Thoracic aorta (tissue), 2 donors: ENCODE measurements around the gene MRPL48. TPM values are rescaled to one million over a fixed set of nuclear protein-coding genes. Genes with fewer than 3 reads are reported as not detected.
"Not testable (repeated sequence)": the region's sequence is repeated elsewhere in the genome, so short reads cannot be mapped to it uniquely, and the experiment has no call there.

ENCODE experiments used
- ATAC-seq: fragments of 150-250 bp; one replicate; pipeline ENCODE4 v1.8.0; 2017; ENCODE audit warnings: low read depth; ENCODE audit not compliant: insufficient number of reproducible peaks, low FRiP score
- DNase-seq: peaks from one replicate; pipeline ENCODE4 v3.0.0-alpha.2; 2020; ENCODE audit warnings: low spot score
- H3K27ac ChIP-seq, 2 donors: fragments of 200-600 bp; sonication (generic); 1 replicate in 1 of 2; 2 replicates in 1 of 2; pipeline ENCODE4 v1.5.1; 2016; ENCODE audit warnings: mild to moderate bottlenecking in 2 of 2, moderate library complexity in 2 of 2
- H3K27me3 ChIP-seq: fragments of 200-600 bp; sonication (generic); replicated peaks from 2 replicates; pipeline ENCODE4 v1.6.0; 2016; ENCODE audit warnings: mild to moderate bottlenecking; ENCODE audit not compliant: insufficient read depth
- H3K36me3 ChIP-seq: fragments of 200-600 bp; sonication (generic); one replicate; pipeline ENCODE4 v1.5.1; 2016
- H3K4me1 ChIP-seq, 2 donors: fragments of 200-600 bp; sonication (generic); 1 replicate in 1 of 2; 2 replicates in 1 of 2; pipeline versions ENCODE4 v1.5.1 to v1.6.0; 2016; ENCODE audit warnings: low read depth in 2 of 2, mild to moderate bottlenecking in 1 of 2; ENCODE audit not compliant: control insufficient read depth in 1 of 2
- H3K4me3 ChIP-seq: fragments of 200-600 bp; sonication (generic); 2 replicates; pipeline ENCODE4 v1.5.1; 2016; ENCODE audit warnings: mild to moderate bottlenecking
- H3K9me3 ChIP-seq: fragments of 200-600 bp; sonication (generic); 2 replicates; pipeline ENCODE4 v1.5.1; 2016
- total RNA-seq, 2 donors: library from RNA; depleted of rRNA; stranded (reverse); fragments of >200 nt; gene quantifications; one replicate each; pipeline versions ENCODE4 v1.1.0 to v1.2.3, GENCODE V29; 2016
- TF ChIP-seq, protein P1 (sequence below): fragments of 200-600 bp; sonication (generic); IDR thresholded peaks from one replicate; pipeline ENCODE4 v1.5.1; 2019; ENCODE audit warnings: antibody characterized with exemption

MRPL48 gene
- total RNA-seq, 2 donors from 2014 or later, result 3.8 to 18.6 TPM

DNA sequence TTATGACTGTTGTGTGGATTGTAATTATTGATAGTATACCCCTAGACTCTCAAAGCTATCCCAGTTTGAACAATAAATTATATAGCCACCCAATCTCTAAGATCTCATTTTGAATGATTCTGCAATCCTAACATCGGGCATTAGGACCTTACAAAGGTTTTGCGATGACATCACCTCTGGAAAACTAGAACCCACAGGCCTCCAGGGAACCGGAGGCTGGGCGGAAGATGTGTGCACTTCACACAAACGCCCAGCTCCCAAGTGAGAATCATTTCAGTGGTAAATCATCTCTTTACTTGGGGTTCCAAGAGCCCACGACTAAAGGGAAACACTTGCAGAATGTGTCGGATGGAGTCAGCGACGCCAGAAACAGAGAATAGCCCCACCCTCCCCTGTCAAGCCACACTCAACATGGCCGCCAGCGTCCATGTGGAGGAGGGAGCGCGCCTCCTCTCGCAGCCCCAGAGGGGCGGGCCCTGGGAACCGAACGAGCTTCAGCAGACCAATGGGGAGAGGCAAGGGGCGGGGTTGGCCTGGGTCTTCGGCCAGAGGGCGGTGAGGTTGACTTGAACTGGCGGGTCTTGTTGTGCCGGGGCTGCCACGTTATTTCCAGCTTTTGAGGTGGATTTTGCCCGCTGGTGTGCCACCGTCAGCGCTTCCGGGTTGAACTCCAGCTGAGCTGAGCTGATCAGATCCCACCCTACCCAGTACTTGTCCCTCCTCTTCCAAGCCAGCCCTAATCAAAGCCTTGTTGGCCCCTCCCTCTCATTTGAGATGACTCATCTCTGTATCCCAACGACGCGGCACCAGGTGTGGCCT, 8.4 kb upstream of the MRPL48 start:
- DNase-seq (peak; percentile 97), ATAC-seq (peak; percentile 99)
- Histone ChIP-seq H3K27ac (peak overlapping the region; percentile 85 to 93), H3K9me3 (no peaks in the 10 kb centered on the region), H3K4me3 (peak overlapping the region; percentile 81), H3K36me3 (no peaks in the 10 kb centered on the region), H3K27me3 (no peaks in the 10 kb centered on the region), H3K4me1 (peaks cover 0 to 4% of the 10 kb centered on the region in 2 donors)
- TF ChIP-seq, protein P1, sequence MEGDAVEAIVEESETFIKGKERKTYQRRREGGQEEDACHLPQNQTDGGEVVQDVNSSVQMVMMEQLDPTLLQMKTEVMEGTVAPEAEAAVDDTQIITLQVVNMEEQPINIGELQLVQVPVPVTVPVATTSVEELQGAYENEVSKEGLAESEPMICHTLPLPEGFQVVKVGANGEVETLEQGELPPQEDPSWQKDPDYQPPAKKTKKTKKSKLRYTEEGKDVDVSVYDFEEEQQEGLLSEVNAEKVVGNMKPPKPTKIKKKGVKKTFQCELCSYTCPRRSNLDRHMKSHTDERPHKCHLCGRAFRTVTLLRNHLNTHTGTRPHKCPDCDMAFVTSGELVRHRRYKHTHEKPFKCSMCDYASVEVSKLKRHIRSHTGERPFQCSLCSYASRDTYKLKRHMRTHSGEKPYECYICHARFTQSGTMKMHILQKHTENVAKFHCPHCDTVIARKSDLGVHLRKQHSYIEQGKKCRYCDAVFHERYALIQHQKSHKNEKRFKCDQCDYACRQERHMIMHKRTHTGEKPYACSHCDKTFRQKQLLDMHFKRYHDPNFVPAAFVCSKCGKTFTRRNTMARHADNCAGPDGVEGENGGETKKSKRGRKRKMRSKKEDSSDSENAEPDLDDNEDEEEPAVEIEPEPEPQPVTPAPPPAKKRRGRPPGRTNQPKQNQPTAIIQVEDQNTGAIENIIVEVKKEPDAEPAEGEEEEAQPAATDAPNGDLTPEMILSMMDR, result no peak

DNA sequence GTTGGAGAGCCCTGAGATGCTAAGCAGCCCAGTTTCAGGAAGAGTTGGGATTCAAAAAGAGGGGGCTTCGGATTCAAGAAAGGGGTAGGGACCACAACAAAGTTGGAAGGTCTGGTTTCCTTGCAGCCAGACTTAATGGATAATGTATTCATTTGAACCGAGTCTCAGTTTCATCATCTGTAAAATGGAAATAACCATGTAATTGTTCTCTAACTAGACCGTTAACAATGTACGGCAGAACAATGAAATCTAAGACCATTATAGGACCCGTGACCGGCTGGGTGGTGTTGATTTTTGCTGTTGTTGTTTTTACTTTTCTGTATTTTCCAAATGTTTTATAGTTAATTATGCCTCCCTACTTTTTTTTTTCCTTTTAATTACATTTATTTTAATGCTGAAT, 6.4 kb upstream of the MRPL48 start:
- TF ChIP-seq, protein P1, result no peak
- no peak overlapping the region for H3K4me3 ChIP-seq
- DNase-seq, result no peak
- no peaks in the 10 kb centered on the region for H3K36me3 ChIP-seq
- H3K4me1 ChIP-seq, result peaks cover 0 to 4% of the 10 kb centered on the region in 2 donors
- no peaks in the 10 kb centered on the region for H3K9me3 ChIP-seq
- H3K27ac ChIP-seq, result no peak overlapping the region
- ATAC-seq, result no peak
- no peaks in the 10 kb centered on the region for H3K27me3 ChIP-seq

DNA sequence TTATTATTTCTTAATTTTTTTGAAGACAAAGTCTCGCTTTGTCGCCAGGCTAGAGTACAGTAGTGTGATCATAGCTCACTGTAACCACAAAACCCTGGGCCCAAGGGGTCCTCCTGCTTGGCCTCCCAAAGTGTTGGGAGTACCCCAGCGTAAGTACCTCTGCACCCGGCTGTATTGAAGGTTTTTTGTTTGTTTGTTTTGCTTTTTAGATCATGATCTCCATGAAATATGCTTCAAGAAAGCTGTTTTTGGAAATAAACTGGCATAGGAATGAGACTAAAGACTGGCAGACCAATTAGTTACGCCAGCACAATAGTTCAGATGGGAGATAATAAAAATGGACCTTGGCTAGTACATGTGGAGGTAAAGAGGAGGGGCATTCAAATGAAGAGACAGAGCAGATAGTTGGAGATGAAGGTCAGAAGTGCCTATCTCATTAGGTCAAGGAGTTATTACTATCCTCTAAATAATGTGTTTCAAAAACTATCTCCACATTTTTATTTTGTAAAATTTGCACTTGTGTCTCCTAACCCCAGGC, 4.1 kb upstream of the MRPL48 start:
- H3K9me3 ChIP-seq, result no peaks in the 10 kb centered on the region
- H3K4me3 ChIP-seq, result no peak overlapping the region
- no peaks in the 10 kb centered on the region for H3K27me3 ChIP-seq
- ATAC-seq (no peak), DNase-seq (no peak)
- TF ChIP-seq, protein P1, result no peak
- H3K4me1 ChIP-seq, result peaks cover 8% of the 10 kb centered on the region in 2 donors
- H3K36me3 ChIP-seq, result no peaks in the 10 kb centered on the region
- H3K27ac ChIP-seq, result no peak overlapping the region

DNA sequence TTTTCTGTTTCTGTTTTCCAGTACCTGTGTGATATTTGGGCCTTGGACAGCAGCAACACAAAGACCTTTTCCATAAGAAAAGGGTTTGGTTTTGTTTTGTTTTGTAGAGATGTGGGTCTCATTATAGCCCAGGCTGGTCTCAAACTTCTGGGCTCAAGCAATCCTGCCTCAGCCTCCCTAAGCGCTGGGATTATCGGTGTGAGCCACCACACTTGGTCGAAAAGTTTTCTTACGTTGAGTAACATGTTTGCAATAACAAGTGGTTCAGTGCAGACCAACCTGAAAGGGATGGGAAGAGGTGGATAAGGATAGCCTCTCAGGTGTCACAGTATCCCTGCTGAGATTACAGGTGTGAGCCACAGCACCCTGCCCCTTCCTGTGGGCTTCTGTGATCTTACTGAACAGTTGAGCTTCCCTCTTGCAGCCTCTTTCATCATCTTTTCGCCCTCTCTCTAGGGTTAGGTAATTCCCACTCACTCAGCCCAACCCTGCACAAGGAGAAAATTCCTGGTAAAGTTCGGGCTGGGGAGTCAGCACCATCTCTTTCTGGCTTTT, 3.5 kb upstream of the MRPL48 start:
- H3K9me3 ChIP-seq, result no peaks in the 10 kb centered on the region
- ATAC-seq, result no peak
- peaks cover 8 to 13% of the 10 kb centered on the region in 2 donors for H3K4me1 ChIP-seq
- H3K27me3 ChIP-seq, result no peaks in the 10 kb centered on the region
- no peak overlapping the region for H3K27ac ChIP-seq
- TF ChIP-seq, protein P1, result no peak
- no peak for DNase-seq
- H3K4me3 ChIP-seq, result no peak overlapping the region
- H3K36me3 ChIP-seq, result no peaks in the 10 kb centered on the region

DNA sequence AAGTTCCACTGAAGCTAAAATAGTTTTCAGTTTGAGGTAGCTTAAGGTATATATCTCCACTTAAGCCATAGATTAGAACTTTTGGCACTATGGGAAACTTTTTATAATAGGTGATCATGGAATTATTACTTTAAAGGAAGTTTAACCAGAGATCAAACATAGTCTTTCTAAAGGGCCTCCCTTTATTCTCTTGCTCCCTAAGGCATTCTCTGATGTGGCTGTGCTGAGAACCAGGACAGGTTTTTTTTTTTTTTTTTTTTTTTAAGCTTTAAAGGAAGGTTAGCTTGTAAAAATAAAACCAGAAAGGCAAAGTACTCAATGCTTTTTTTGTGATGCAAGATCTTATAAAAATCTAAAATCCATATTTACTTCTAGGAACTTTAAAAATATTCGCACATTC, 2.9 kb upstream of the MRPL48 start:
- no peaks in the 10 kb centered on the region for H3K27me3 ChIP-seq
- H3K4me3 ChIP-seq, result no peak overlapping the region
- TF ChIP-seq, protein P1, result no peak
- no peak overlapping the region for H3K27ac ChIP-seq
- no peaks in the 10 kb centered on the region for H3K9me3 ChIP-seq
- ATAC-seq (no peak), DNase-seq (no peak)
- H3K4me1 ChIP-seq, result peaks cover 8 to 13% of the 10 kb centered on the region in 2 donors
- H3K36me3 ChIP-seq, result no peaks in the 10 kb centered on the region

DNA sequence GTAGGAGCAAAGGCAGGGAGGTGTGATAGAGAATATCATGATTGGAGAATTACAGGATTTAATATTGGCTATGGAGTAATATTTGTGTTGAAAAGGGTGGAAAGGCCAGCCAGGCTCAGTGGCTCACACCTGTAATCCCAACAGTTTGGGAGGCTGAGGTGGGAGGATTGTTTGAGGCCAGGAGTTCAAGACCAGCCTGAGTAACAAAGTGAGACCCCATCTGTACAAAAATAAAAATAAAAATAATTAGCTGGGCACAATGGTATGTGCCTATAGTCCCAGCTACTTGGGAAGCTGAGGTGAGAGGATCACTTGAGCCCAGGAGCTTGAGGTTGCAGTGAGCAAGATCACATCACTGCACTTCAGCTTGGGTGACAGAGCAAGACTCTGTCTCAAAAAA, 2.2 kb upstream of the MRPL48 start:
- H3K36me3 ChIP-seq, H3K27me3 ChIP-seq, H3K27ac ChIP-seq, H3K4me3 ChIP-seq, ATAC-seq, DNase-seq, H3K9me3 ChIP-seq: not testable (repeated sequence)
- peaks cover 4 to 13% of the 10 kb centered on the region in 2 donors for H3K4me1 ChIP-seq
